Esophagus squamous epithelium (tissue), 5 donors: Measurements from ENCODE around the gene ARL5B. TPM values are rescaled to one million over a fixed set of nuclear protein-coding genes. Genes with fewer than 3 reads are reported as not detected.

Source experiments
- DNase-seq: peaks from one replicate; lab custom pipeline; 2025; lab: John Stamatoyannopoulos, UW
- H3K27ac ChIP-seq, 4 donors: fragments of 200-600 bp; sonication (generic); one replicate each; pipeline ENCODE4 v1.5.1; 2016 to 2019; ENCODE audit warnings: mild to moderate bottlenecking in 1 of 4
- H3K27me3 ChIP-seq, 4 donors: fragments of 200-600 bp; sonication (generic); 1 replicate in 3 of 4; 2 replicates in 1 of 4; pipeline versions ENCODE4 v1.5.1 to v1.6.0; 2017 to 2021; ENCODE audit warnings: antibody characterized with exemption in 1 of 4
- H3K36me3 ChIP-seq, 3 donors: fragments of 200-600 bp; sonication (generic); one replicate each; pipeline ENCODE4 v1.5.1; 2016 to 2019
- H3K4me1 ChIP-seq, 3 donors: fragments of 200-600 bp; sonication (generic); one replicate each; pipeline ENCODE4 v1.5.1; 2017 to 2019
- H3K4me3 ChIP-seq, 4 donors: fragments of 200-600 bp; sonication (generic); 1 replicate in 3 of 4; 2 replicates in 1 of 4; pipeline ENCODE4 v1.5.1; 2016 to 2019; ENCODE audit warnings: mild to moderate bottlenecking in 2 of 4, moderate library complexity in 1 of 4
- H3K9me3 ChIP-seq, 3 donors: fragments of 200-600 bp; sonication (generic); one replicate each; pipeline ENCODE4 v1.5.1; 2016 to 2019
- CTCF ChIP-seq, 6 experiments: fragments of 450-650 bp in 4 of 6; fragments of 200-600 bp in 2 of 6; sonication (generic) in 2 of 6; IDR thresholded peaks; one replicate each; pipeline ENCODE4 v1.5.1; 2016 to 2019; ENCODE audit warnings: antibody characterized with exemption in 6 of 6, mild to moderate bottlenecking in 4 of 6, moderate library complexity in 4 of 6
- POLR2A ChIP-seq, 4 donors: fragments of 450-650 bp; IDR thresholded peaks; one replicate each; pipeline ENCODE4 v1.6.1; 2017; ENCODE audit warnings: antibody characterized with exemption in 4 of 4, mild to moderate bottlenecking in 4 of 4, moderate library complexity in 3 of 4
- WGBS, 2 donors: methylation state at CpG; one replicate each; pipeline ENCODE4 v1.1.5; 2018; 5-methylcytosine and 5-hydroxymethylcytosine counted together
- intact Hi-C: fragments of 100-400 bp; cut with DNase I; formaldehyde crosslinking; loops from one replicate; pipeline ENCODE4 v1.15.0; 2022
- total RNA-seq, 4 donors: library from RNA; depleted of rRNA; stranded (reverse); fragments of >200 nt; gene quantifications; one replicate each; pipeline ENCODE4 v1.1.0, GENCODE V29; 2016
- donor health status: DM: yes; HTN: yes; CAD: no.

The ARL5B gene
- total RNA-seq: 10 to 100 TPM; 11.8 to 24.5 (median 12.5) TPM

- Histone ChIP-seq H3K4me3 (peak within 1 kb of the TSS; percentile 78 to 95 (median 92)), H3K36me3 (no peaks in the 10 kb centered on the region), H3K9me3 (no peaks in the 10 kb centered on the region), H3K27me3 (no peaks in the 10 kb centered on the region), H3K4me1 (peaks cover 14 to 42% (median 21%) of the 10 kb centered on the region in 3 donors), H3K27ac (peak within 1 kb of the TSS; percentile 97 to 99 (median 98))
- intact Hi-C loops: no loop called here
- DNase-seq: peak; percentile 90
- WGBS, 2 donors: 0 to 1% methylated on average over 5 to 37 of the region's 72 CpGs
- TF ChIP-seq CTCF (IDR thresholded peaks at IDR 0.05): peak in 1 of 6 experiments; percentile 2
- peak in 3 of 4 donors; percentile 72 to 87 (median 84) for TF ChIP-seq POLR2A (IDR thresholded peaks at IDR 0.05)
Measured at GRCh38 chr10:18659125-18659818, at the start of gene ARL5B. Gene ARL5B (plus strand): TSS chr10:18659431. CDS start chr10:18659638, 207 bp downstream.

GRCh38 chr10:18610517-18610916 is 48.7 kb upstream of the ARL5B start:
- H3K9me3 ChIP-seq: no peaks in the 10 kb centered on the region
- no peak for TF ChIP-seq POLR2A (IDR thresholded peaks at IDR 0.05)
- TF ChIP-seq CTCF (IDR thresholded peaks at IDR 0.05): no peak
- 39 to 58% methylated on average over 3 of the region's 3 CpGs for WGBS, 2 donors
- no peak for DNase-seq
- H3K4me3 ChIP-seq: no peak overlapping the region
- H3K4me1 ChIP-seq: peaks cover 0 to 38% (median 9%) of the 10 kb centered on the region in 3 donors
- no peaks in the 10 kb centered on the region for H3K27me3 ChIP-seq
- H3K36me3 ChIP-seq: peaks cover 0 to 6% (median 0%) of the 10 kb centered on the region in 3 donors
- intact Hi-C loops: no loop called here
- peak overlapping the region; percentile 11 to 83 (median 76) for H3K27ac ChIP-seq

- no peak for TF ChIP-seq CTCF (IDR thresholded peaks at IDR 0.05)
- no peak for TF ChIP-seq POLR2A (IDR thresholded peaks at IDR 0.05)
- WGBS, 2 donors: 84 to 88% methylated on average over 4 of the region's 4 CpGs
- Histone ChIP-seq H3K4me1 (peaks cover 0 to 38% (median 9%) of the 10 kb centered on the region in 3 donors), H3K27me3 (no peaks in the 10 kb centered on the region), H3K36me3 (peaks cover 0 to 7% (median 0%) of the 10 kb centered on the region in 3 donors), H3K27ac (peak overlapping the region; percentile 24 to 83 (median 76)), H3K9me3 (no peaks in the 10 kb centered on the region), H3K4me3 (no peak overlapping the region)
- no peak for DNase-seq
- intact Hi-C loops: no loop called here
Measured at GRCh38 chr10:18611168-18611567, 48.1 kb upstream of the ARL5B start.

GRCh38 chr10:18615618-18616017 is 43.6 kb upstream of the ARL5B start:
- no peak overlapping the region for H3K4me3 ChIP-seq
- 94 to 100% methylated on average over 4 of the region's 4 CpGs for WGBS, 2 donors

More at GRCh38 chr10:18615618-18616017, 43.6 kb upstream of the ARL5B start:
- TF ChIP-seq POLR2A (IDR thresholded peaks at IDR 0.05) (no peak), CTCF (IDR thresholded peaks at IDR 0.05) (no peak)
- peaks cover 0 to 7% (median 0%) of the 10 kb centered on the region in 3 donors for H3K36me3 ChIP-seq
- DNase-seq: no peak
- H3K27me3 ChIP-seq: no peaks in the 10 kb centered on the region
- H3K27ac ChIP-seq: no peak overlapping the region
- no peaks in the 10 kb centered on the region for H3K9me3 ChIP-seq
- peaks cover 0 to 21% (median 5%) of the 10 kb centered on the region in 3 donors for H3K4me1 ChIP-seq
- intact Hi-C loops: no loop called here
